HG03521 (cell line): ENCODE results near the gene KDM4B.
"Not testable (repeated sequence)": the region's sequence is repeated elsewhere in the genome, so short reads cannot be mapped to it uniquely, and the experiment has no call there.

ENCODE experiments used
- ATAC-seq: cut with Tn5 transposase; IDR thresholded peaks from one replicate; pipeline ENCODE4 v1.9.1; 2021; ENCODE audit warnings: mild to moderate bottlenecking, moderate library complexity; ENCODE audit not compliant: unreplicated experiment

KDM4B gene

DNA sequence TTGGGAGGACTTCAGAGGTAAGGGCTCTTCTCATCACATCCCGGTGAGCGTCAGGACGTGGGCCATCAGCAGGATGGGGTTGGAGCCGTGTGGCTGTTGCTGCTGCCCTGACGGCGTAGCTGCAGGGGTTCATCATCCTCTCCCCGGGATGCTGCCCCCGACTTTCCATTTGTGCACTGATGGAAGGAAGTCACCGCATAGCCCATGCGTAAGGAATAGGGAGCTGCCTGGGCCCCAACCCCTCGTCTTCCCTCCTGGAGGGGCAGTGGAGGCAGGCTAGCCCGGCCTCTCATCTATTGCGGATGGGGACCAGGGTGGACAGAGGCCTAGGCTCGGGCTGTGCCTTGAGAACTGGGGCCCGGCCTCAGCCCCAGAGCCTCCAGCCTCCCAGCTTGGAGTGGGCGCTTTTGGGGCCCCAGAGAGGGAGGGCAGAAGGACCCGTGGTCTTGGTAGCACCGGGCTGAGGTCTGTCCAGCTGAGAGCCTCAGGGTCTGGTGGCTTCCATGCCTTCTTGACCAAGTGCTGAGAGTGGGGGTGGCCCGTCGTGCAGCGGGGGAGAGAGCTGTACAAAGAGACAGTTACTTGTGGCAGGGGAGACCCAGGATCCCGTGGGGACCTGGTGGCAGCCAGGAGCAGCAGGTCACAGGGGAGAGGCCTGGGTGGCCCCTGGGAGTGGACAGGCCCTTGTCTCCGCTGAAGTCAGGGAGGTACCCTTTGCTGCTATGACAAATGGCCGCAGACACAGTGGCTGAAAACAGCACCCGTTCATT, 44.0 kb downstream of the KDM4B start:
- no peak for ATAC-seq

DNA sequence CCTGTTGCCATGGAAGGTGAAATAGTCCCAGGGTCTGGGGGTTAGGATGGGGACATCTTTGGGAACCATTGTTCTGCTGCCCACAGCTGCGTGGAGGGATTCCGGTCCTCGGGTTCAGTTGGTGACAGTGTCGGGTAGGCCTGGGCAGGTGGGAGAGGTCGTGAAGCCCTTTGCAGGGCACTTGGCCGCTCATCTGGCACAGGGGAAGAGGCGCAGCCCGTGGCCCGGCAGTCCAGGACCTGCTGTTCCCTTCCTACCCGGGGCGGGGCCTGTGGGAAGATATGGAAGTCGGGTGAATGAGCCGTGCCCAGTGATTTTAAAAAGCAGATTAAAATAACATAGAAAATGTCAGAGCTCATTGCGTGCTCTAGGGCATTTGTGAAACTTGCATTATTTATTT, 44.8 kb downstream of the KDM4B start:
- no peak for ATAC-seq

DNA sequence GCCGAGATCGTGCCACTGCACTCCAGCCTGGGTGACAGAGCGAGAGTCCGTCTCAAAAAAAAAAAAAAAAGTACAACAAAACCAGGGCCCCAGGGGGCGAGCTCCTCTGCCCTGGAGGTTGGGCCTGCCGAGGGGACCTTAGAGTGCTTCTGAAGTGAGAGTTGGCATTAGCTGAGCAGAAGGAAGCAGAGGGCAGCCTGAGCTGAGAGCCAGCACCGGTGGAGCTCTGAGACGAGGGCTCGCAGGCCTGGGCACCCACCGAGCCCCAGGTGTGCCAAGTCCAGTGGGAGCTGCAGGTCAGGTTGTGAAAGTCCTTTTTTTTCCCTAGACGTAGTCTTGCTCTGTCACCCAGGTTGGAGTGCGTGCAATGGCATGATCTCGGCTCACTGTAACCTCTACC, 46.0 kb downstream of the KDM4B start:
- ATAC-seq, result no peak

DNA sequence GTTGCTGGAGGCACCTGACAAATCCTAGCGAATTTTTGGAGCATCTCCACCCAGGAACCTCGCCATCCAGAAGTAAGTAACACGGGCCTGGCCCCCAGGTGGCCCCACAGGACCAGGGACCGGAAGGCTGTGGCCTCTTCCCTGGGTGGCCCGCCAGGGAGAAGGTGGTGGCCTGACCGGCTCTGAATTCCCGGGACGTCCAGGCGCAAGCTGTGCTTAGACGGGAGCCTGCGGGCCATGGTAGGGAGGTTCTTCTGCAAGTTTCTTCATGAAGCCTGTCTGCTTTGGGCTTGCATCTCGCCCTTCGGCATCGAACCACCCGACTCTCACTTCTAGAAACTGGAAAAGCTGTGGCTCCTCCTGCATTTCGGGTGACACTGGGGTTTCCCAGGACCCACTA, 47.4 kb downstream of the KDM4B start:
- no peak for ATAC-seq

DNA sequence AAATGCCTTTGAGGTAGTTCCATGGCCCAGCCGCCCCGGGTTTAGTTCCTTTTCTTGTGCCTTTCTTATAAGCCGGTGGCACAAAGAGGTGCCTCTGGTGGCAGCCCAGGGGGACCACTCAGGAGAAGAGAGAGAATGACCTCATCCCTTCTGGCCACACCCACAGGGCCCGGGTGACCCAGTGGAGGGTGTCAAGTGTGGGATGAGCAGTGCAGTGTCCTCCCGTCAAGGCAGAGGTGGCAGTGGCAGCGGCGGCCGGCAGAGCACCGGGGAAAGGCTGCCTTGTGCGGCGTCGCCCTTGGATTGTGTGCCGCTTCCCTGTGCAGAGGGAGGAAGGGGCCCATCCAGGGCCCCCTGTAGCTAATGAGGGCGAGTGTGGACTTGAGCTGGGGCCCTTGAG, 47.9 kb downstream of the KDM4B start:
- ATAC-seq, result no peak

DNA sequence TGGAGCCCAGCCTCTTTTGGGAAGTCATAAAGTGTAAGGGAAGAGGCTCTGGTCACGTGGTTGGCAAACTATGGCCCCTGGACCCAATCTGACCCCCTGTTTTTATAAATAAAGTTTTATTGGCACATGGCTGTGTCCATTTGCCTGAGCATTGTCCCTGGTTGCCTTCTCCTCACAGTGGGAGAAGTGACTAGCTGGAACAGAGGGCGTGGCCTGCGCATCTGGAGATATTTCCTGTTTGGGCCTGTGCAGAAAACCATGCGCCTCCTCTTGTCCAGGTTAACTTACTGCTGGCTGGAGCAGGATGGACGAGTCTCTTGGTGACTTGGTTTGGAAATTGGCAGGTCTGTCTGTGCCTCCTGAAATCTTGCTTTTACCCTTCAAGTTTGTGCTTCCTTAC, 48.3 kb downstream of the KDM4B start:
- ATAC-seq, result no peak

DNA sequence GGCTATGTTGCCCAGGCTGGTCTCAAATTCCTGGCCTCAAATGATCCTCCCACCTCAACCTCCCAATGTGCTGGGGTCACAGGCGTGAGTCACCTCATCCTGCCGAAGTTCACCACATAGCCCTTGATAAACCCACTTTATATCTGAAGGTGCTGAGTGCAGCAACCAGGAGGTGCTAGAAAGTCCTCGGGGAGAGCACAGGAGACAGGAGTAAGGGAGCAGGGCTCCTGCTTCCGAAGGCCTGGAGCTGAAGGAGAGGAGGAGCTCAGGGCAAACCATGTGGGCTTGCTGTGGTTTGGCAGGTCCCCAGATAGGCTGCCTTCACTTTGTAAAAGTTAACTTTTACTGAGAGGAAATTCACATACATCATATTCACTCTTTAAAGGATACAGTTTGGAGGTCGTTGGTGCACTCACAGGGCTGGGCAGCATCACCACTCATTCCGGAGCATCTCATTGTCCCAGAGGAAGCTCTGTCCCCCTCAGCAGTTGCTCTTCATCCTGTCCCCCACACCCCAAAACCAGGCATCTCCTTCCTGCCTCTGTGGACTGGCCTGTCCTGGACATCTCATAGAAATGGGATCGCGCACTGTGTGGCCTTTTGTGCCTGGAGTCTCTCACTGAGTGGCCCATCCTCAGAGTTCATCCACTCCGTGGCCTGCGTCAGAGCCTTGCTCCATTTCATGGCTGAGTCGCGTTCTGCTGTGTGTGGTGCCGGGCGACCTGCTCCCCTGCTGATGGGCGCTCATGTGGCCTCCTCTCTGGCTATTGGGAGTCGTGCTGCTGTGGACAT, 49.5 kb downstream of the KDM4B start:
- ATAC-seq, result no peak

DNA sequence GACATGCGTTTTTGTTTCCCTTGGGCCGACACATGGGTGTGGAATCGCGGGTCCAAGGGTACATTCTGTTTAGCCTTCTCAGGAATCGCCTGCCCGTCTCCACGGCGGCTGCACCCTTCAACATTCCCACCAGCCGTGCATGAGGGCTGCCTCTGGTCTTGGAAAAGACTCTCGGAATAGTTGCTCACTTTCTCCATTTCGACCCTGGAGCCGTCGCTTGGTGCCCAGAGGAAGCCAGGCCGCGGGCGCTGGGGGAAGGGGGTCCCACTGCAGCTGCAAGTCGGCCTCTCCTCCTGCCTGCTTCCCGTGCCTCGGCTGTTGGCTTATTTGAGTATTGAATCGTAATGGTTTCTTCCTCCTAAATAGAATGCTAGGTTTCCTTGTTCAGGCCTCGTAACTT, 51.5 kb downstream of the KDM4B start:
- no peak for ATAC-seq

DNA sequence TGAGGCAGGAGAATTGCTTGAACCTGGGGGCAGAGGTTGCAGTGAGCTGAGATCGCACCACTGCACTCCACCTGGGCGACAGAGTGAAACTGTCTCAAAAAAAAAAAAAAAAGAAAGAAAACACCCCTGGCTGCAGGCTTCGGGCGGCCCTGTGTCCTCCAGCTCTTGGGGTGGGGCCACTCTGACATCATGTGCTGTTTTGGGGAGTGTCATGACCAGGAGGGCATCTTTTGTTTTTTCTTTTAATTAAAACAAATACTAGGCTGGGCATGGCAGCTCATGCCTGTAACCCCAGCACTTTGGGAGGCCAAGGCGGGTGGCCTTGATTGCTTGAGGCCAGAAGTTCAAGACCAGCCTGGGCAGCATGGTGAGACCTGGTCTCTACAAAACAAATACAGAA, 52.1 kb downstream of the KDM4B start:
- ATAC-seq, result no peak

DNA sequence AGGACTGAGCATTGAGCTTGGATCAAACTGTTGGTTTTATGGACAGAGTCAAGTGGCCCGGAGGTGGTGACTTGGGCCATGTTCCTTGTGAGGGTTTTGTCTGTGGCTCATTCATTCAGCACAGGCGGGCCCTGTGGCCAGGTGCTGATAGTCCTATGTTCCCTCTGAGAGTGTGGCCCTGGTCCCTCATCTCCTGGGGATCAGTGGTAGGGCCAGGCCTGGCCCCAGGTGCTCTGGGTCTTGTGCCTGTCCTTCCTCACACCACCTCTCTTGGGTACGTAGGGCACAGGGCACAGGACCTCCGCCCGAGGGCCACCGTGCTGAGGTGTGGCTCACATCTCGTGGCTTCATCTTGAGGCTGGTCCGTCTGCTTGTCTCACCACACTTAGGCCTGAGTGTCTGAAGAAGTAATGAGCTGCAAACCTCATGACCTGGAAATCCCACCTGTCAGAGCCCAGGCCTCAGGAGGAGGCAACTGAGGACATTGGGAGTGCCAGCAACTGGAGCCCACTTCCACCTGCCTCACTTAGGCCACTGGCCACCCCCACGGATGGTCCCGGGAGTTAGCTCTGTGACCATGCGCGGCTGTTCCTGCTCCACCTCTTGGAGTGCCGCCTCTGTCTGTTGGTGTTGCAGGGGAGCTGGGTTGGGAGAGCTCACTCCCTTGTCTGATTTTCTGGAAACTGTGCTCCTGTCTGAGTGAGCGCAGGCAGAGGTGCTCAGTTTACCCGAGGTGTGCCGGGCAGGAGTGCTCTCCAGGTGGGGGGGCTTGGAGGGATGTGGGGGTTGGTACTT, 53.4 kb downstream of the KDM4B start:
- no peak for ATAC-seq

DNA sequence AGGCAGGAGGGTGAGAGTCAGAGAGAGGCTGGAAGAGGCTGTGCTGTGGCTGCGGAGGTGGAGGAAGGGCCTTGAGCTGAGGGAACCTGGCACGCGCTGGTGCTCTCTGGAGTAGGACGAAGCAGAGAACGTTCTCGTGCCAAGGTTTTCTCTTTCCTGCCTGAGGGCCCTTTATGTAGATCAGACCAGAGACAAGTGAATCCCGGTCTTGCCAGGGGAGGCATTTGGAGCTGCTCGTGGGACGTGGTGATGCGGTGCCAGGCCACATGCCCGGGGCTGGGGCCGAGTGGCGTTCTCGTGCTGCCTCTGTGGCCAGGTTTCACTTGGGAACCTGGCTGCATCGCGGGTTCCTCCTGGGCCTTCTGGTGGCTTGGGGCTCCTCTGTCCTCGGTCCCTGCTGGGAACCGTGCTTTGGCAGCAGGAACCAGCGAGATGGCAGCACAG, 54.2 kb downstream of the KDM4B start:
- ATAC-seq, result no peak

DNA sequence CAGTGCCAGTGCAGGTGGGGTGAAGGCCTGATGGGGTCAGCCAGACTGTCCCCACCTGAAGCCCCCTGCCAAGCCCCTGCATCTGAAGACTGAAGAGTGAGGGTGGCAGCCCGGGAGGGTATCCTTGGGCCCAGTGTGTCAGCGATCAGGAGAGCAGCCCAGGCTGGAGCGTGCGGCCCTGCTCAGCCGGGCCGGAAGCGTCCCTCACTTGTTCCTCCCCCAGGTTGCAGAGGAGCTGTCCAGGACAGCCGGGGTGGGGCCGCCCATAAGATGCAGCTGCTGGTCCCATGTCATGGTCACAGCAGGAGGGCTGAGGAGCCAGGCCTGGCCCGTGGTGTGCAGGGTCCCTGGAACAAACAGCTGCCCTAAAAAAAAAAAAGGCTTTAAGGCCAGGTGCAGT, 55.4 kb downstream of the KDM4B start:
- no peak for ATAC-seq

DNA sequence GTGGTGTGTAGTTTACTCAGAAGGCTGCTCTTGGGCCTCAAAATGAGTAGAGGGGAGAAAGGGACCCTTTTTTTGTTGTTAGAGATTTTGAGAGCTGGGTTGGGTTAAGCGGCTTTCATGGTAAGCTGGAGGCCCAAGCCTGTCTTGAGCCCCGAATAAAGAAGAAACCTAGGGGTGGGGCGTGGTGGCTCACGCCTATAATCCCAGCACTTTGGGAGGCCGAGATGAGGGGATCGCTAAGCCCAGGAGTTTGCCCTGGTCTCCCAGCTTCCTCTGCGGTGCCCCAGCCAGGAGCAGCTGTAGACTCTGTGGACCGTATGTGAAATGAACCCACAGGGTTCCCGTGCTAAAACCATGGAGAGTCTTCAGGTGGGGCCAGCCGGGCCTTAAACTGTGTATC, 56.1 kb downstream of the KDM4B start:
- no peak for ATAC-seq

DNA sequence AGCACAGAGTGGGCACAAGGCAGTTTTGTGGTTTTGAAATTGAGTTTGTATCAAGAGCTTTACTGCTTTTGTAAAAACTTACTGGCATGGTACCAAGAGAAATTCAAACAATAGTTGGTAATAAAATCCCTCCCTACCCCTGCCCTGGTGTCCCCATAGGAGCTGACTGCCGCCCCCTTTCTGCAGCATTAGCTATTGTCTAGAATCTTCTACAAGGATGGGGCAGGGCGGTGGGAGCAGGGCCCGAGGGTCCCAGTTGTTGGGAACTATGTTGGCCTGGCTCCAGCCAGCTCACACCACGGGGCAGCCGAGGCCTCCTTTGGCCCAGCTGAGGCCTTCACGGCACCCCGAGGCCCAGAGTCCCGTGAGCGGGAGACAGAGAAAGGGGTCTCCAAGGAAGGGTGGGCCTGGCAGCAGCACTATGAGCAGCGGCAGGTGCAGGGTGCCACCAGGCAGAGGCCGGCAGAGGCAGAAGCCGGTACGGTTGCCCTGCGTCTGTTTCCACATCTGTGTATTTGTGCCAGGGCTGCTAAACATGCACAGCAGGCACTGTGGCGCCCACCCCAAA, 57.9 kb downstream of the KDM4B start:
- ATAC-seq, result no peak

DNA sequence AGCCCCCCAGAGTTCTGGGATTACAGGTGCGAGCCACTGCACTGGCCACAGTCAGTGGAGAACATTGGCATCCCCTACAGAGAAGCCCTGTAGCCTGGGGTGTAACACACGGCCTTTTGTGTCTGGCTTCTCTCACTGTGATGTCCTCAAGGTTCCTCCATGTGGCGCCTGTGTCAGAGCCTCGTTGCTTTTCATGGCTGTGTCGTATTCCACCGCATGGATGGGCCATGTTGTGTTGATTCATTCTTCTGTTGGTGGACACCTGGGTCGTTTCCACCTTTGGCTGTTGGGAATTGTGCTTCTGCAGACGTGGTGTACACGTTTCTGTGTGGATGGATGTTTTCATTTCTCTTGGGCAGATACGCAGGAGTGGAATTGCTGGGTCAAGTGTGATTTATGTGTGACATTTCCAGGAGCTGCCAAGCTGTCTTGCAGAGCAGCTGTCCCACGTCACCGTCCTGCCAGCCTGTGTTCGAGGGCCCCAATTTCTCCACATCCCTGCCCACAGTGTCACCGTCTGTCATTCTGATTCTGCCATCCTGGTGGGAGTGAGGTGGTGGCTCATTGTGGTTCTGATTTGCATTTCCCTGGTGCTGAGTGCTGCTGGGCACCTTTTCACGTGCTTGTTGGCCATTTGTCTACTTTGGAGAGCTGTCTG, 59.4 kb downstream of the KDM4B start:
- no peak for ATAC-seq

DNA sequence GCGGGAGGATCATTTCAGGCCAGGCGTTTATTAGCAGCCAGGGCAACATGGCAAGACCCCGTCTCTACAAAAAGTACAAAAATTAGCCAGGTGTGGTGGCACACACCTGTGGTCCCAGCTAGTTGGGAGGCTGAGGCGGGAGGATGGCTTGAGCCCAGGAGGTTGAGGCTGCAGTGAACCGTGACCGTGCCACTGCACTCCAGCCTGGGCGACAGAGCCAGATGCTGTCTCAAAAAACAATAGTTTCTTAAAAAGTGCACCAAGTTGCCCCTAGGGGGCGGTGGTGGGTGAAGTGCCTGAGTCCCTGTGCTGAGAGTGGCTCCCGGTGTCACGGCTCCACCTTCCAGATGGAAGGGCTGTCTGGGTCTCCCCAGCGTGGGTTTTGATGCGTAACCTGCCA, 60.7 kb downstream of the KDM4B start:
- not testable (repeated sequence) for ATAC-seq

DNA sequence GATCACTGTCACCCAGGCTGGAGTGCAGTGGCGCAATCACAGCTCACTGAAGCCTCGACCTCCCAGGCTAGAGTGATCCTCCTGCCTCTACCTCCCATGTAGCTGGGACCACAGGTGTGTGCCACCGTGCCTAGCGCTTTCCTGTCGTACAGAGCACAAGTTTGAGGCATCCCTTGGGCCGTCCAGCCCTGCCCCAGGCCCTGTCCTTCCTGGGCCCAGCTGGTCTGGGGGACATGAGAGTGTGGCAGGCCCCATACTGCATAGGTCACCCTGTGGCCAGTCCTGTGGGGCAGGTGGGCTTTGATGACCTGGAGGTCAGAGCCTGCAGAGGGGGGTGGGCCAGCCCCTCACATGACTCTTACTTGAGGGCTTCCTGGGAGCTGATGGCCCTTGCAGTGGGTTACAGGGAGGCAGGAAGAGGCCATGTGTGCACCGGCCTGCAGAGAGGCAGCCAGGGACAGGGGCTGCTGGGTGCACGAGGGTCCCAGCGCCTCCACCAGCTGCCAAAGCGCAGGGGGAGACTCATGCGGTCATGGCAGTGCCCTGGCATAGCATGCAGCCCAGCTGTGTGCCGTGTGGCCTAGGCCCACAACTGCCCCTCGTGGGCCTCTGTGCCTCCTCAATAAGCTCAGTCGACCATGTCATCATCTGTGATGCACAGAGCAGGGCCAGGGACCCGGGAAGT, 61.4 kb downstream of the KDM4B start:
- ATAC-seq, result no peak

DNA sequence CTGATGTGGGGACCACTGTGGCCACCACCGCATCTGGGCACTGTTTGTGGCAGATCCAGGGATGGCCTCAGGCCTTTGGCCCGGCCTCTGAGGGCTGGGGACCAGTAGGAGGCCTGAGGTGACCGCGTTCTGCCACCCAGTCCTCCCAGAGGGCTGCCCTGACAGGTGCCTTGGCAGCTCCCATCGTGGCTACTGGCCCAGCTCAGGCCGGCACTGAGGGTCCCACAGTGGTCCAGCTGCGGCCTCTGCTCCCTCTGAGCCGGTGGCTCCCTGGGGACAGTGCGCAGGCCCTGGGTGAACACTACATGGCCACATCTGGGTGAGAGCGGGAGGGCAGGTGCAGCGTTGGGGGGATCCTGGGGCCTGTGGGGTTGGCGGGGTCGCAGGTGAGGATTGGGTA, 61.9 kb downstream of the KDM4B start:
- ATAC-seq, result no peak

DNA sequence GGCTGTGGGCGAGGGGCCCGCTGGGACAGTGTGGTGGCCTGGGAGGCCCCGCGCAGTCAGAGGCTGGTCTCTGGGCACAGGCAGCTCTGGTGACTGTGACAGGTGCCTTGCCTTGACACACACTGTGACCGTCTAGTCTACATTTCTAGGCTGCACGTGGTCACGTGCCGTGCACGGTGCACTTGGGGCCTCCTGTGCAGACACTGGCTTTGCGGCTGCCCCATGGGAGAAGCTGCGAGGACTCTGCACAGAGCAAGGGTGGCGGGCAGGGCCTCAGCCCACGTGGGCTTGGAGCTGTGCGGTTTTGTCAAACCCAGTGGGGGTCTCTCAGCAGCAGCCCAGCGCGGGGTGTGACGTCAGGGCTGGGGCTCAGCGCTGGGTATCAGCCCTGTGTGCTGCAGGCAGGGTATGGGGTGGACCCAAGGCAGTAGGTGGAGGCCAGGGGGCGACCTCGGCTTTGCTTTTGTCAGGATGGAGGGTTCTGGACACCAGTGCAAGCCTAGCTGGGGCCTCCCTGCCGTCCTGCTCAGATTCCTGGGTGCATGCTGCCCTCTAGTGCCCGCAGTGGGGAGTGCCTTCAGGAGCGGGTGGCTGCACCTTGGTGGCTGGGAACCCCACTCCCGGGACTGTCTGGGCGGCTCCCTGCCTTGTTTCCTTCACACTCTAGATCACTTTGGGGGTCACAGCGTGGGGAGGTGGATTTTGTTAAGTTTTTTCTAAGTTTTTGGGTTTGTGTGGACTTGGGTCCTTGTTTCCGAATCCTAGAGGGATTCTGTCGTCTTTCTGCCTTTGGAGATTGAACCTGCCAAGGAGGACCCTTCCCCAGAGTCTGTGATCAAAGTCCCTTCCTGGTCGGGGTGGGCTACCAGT, 62.6 kb downstream of the KDM4B start:
- ATAC-seq, result no peak
